ENCODE results near the gene ASAP2.
A peak's percentile ranks its signal among the peaks of the same experiment; 100 is the strongest.

ASAP2 gene

DNA sequence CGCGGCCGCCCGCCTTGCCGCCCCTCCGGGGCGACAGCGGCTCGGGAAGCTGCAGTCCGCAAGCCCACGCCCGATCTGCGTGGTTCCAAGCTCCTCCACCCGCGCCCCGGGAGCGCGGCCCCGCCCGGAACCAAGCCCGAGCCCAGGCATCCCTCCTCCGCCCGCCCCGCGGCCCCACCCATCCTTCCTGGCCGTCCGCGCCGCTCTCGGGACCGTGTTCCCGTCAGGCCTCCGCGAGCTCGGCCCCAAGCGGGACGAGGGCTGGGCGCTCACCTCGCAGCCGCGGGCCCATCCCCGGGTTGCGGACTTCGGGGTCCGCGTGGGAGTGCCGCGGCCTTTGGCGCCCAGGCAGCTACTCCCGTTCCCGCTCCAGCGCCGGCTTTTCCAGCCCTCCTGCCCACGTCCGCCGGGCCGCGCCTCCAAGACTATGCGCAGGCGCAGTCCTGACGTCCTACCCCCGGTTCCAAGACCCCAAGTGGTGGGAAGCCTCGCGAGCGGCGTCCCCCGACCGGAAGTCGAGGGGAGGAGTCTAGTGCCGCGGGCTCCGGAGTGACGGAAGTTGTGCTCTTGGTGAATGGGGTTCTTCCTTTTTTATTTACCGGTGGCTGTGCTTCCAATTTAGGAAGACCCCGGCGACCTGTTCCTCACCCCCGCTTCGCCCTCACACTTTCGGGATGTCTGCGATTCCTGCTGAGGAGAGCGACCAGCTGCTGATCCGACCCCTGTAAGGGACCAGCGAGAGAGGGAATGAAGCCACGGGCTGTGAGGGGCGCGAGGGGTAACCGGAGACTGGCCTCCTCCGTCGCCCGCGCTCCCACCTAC lies 216.7 kb downstream of the ASAP2 start, which contains the start of the genes CPSF3 and ITGB1BP1:
Gene CPSF3, plus strand, starts transcription at position 555 of the 822 bp plus-strand sequence. Its CDS starts 120 bp downstream, at position 675.
Gene ITGB1BP1, minus strand, starts transcription at position 429 of the 822 bp plus-strand sequence. CDS start 4,831 bp downstream, outside the sequence.
- no peak for TF ChIP-seq CTCF (IDR thresholded peaks at IDR 0.05; ENCODE audit: low read depth, low read length, missing control alignments)
- DNase-seq (ENCODE audit: low read depth) = peak; percentile 91
- H3K4me3 ChIP-seq (ENCODE audit: low read depth, low read length) = peak within 1 kb of the TSS; percentile 91

DNA sequence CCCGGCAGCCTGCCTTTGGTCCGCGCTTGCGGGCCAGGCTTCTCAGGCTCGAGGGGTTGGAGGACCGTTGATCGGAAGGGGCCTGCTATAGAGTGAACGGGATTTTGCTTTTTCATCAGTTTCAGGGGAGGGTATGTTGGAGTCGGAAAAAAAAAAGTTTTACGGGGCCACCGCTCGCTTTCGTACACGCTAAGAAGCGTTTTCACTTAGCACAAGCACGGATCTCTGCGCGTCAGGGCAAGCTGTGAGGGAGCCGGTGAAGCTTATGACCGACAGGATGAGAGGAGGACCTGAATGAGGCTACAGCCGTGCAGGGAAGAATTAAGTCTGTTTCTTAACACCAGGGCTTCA lies 217.3 kb downstream of the ASAP2 start:
- DNase-seq (ENCODE audit: low read depth) = no peak
- no peak for TF ChIP-seq CTCF (IDR thresholded peaks at IDR 0.05; ENCODE audit: low read depth, low read length, missing control alignments)
- H3K4me3 ChIP-seq (ENCODE audit: low read depth, low read length) = peak overlapping the region; percentile 91

DNA sequence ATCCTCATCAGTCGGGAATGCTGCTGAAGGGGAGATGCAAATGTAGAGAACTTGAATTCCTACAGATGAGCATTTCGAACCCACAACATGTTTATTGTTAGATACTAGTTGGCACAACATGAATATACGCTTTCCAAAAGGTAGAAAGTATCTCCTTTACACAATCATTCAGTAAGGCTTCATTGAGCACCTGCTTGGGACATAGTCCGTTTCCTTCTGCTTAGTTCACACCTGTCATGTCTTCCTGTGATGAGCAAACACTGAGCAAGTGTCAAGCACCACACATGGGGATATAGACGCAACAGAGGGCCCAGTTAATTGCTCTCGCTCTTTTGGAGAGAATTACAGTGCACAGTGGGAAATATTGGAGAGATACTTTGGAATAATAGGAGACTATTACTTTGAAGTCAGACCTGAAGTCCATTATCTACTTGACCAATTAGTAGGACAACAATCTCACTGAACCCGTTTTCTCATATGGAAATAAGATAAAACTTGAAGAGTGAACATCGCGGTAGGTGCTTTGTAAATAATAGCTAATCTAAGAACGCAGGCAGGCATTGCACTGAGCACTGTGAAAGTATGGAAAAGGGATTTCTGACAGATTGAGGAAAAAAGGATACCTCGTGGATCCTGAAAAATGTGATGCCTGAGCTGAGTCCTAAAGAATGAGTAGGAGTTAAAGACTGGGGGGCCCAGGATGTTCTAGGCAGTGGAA lies 218.0 kb downstream of the ASAP2 start:
- H3K4me3 ChIP-seq (ENCODE audit: low read depth, low read length) = peak overlapping the region; percentile 91
- no peak for TF ChIP-seq CTCF (IDR thresholded peaks at IDR 0.05; ENCODE audit: low read depth, low read length, missing control alignments)
- no peak for DNase-seq (ENCODE audit: low read depth)

- no peak for TF ChIP-seq CTCF (IDR thresholded peaks at IDR 0.05; ENCODE audit: low read depth, low read length, missing control alignments)
- no peak for DNase-seq (ENCODE audit: low read depth)
- no peak overlapping the region for H3K4me3 ChIP-seq (ENCODE audit: low read depth, low read length)
Observed at GRCh38 chr2:9428965-9429577, 222.5 kb downstream of the ASAP2 start.

- no peak for DNase-seq (ENCODE audit: low read depth)
Observed at GRCh38 chr2:9430316-9431293, 224.0 kb downstream of the ASAP2 start.

More at GRCh38 chr2:9430316-9431293, 224.0 kb downstream of the ASAP2 start:
- no peak for TF ChIP-seq CTCF (IDR thresholded peaks at IDR 0.05; ENCODE audit: low read depth, low read length, missing control alignments)
- H3K4me3 ChIP-seq (ENCODE audit: low read depth, low read length) = no peak overlapping the region
